HG02763 (cell line): ENCODE data around the gene ELOVL2.
A peak's percentile ranks its signal among the peaks of the same experiment; 100 is the strongest.
"Not testable (repeated sequence)": the region's sequence is repeated elsewhere in the genome, so short reads cannot be mapped to it uniquely, and the experiment has no call there.

Source experiments
- ATAC-seq: cut with Tn5 transposase; IDR thresholded peaks from one replicate; pipeline ENCODE4 v1.9.1; 2021; ENCODE audit warnings: mild to moderate bottlenecking, moderate library complexity; ENCODE audit not compliant: unreplicated experiment

ELOVL2 gene

GRCh38 chr6:10989587-10989986 lies 54.5 kb downstream of the ELOVL2 start:
- ATAC-seq: no peak

- ATAC-seq: not testable (repeated sequence)
Measured at GRCh38 chr6:10984959-10985358, 59.1 kb downstream of the ELOVL2 start.

- ATAC-seq: no peak
Measured at GRCh38 chr6:10981409-10981808, 62.7 kb downstream of the ELOVL2 start.

GRCh38 chr6:10979603-10980002 lies 64.5 kb downstream of the ELOVL2 start:
- ATAC-seq: no peak

GRCh38 chr6:10977231-10977968 lies 66.7 kb downstream of the ELOVL2 start:
- ATAC-seq: no peak

DNA sequence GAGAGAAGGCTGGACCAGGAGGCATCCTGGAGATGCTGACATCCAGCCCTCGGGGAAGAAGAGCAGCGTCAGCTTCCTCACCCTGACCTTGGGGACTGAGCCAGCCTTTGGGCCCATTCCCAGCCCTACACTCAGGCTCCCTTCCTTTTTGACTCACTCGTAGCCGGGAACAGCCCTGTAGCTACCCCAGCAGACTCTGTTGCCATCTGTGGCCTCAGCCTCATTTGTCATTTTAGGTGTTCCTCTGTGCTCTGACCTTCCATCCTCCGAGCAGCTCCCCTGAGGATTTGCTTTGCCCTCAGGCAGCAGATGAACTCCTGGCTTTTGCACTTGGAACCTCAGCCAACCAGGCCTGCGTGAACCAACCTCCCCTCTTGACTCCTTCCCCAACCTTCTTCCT lies 67.5 kb downstream of the ELOVL2 start:
- no peak for ATAC-seq

DNA sequence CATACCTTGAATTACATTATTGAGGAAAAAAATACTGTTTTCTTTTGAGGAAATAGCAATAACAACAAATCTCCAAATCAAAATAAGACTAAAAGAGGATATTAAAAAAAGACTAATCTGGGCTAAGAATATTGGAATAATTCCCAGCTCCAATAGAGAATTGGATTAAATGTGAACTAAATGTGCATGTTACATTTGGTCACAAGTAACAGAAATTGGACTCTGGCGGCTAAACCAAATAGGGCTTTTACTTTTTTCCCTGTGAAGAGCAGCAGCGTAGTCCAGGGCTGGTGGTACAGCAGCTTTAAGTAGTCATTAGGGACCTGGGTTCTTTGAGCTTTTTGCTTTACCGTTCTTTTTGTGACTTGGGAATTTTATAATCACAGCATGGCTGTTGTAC lies 71.9 kb downstream of the ELOVL2 start:
- no peak for ATAC-seq

DNA sequence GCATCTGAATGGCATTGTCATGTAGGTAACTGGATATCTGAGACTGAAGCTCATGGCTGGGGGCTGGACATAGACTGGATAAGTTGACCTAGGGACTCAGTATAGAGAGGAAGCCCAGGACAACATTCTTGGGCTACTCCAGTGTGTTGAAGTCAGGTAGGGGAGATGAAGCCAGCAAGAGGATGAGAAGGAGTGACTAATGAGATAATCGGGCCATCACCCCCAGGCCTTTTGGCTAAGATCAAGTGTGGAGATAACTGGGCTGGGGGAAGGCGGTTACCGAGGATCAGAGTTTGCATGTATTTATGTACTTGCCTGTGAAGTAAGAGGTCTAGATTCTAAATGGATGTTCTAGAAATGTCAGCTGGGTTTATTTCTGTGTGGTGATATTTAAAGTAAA lies 73.4 kb downstream of the ELOVL2 start:
- no peak for ATAC-seq

GRCh38 chr6:10968776-10969175 lies 75.3 kb downstream of the ELOVL2 start:
- ATAC-seq: no peak

DNA sequence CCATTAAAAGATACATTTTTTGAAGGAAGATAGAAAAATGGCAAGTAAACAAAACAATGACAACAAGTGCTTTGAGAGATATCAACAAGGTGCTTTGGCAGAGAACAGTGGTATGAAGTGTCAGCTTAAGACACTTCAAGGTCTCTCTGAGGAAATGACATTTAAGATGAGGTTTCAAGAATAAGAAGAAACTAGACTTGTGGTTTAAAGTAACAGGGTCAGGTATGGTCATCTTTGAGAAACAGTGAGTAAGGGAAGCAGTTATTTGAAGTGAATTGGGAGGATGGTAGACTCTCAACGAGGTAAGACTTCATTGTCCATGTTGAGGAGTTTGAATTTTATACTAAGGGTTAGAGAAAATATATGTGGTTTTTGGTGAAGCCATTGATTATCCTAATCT lies 79.4 kb downstream of the ELOVL2 start:
- peak; percentile 83 for ATAC-seq

DNA sequence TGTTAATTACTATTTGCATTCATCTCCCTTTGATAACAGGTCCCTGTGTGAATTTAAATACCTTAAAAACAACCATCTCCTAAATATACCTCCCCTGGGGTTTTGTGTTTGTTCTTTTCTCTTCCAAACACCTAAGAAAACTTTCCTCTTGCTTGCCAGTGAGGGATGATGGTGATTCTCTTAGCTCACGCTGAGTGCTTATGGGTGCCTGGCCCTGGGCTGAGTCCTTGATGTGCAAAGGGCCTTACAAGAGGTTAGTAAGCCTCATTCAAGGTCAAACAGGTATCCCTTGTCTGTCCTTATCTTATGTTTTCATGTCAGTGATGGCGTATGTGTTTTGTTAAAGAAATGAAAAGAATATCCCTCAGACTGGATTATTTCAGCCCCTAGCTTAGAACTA lies 81.0 kb downstream of the ELOVL2 start:
- ATAC-seq: no peak

DNA sequence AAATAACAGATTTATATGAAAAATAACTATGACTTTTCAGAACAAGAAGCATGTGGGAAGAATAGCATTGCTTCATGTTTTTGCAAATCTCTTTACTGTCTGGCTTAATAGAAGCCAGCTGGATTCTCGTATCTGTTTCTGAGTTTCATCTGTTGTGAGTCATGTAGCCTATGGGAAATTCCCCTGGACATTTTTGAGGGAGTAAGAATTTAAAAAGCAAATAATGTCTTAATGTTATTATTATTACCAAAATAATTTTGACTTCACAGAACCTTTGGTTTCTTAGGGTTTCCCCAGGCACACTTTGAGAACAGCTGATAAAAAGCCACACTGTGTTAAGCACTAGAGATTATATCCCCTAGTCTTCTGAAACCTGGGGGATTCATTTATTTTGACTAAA lies 81.4 kb downstream of the ELOVL2 start:
- no peak for ATAC-seq

DNA sequence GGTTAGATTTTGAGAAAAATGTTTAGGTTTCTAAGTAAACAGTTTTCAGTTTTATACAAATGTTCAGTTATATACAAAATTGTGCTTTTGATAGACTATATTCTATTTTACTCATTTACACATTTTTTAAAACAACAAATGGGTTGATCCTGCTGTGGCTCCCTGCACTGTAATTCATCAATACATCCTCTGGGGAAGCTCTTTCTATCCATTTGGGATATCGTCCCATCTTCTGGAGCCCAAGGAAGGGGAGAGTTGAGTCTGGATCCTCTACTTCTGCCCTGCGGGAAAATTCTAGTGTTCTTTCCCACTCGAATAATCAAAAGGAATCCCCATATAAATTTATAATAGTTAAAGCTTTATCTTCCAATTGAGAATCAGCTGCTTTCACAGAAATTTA lies 82.3 kb downstream of the ELOVL2 start:
- no peak for ATAC-seq

DNA sequence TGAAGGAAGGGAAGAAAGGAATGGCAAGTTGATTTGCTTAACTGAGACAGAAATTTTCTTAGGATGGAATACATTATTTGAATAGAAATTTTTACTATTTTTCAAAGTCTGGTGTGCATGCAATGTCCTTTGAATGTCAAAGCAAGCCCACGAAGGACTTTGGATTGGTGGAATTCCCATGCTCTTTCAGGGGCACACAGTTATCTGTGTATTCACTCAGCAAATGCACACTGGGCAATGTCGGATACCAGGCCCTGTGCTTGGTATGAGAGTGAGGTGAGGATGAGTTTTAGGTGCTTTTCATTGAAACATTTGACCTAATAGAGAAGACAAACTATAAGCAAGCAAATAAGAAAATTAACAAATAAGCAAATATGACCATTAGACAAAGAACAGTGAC lies 83.9 kb downstream of the ELOVL2 start:
- ATAC-seq: no peak

- ATAC-seq: no peak
Measured at GRCh38 chr6:10957414-10957886, 86.7 kb downstream of the ELOVL2 start.

GRCh38 chr6:10956776-10957175 lies 87.3 kb downstream of the ELOVL2 start:
- ATAC-seq: no peak

GRCh38 chr6:10954590-10955010 lies 89.5 kb downstream of the ELOVL2 start:
- ATAC-seq: peak; percentile 86

DNA sequence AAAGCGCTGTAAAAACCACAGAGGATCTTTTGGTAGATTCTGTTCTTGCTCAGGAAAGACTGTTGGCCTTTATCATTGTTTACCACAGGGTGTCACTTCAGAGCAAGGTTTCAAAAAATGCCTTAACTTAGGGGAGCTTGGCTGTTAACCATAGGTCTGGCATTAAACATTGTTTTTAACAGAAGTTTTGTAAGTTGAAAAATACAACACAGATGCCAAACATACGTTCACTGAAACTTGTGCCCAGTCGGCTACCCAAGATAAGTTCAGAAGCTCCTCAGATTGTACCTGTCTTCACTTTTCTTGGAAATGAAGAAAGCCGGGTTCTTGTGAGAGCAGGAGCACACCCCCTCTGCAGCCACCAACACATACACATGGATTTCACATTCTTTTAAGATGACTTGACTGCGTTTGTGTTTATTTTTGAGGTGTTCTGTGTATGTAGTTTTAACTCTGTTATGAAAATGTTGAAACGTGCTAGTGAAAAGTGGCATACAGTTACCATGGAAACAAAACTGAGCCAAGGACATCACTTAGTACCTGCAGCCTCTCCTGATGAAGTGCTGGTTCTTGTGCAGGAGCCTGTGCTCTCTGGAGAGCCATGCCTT lies 92.3 kb downstream of the ELOVL2 start:
- ATAC-seq: no peak

DNA sequence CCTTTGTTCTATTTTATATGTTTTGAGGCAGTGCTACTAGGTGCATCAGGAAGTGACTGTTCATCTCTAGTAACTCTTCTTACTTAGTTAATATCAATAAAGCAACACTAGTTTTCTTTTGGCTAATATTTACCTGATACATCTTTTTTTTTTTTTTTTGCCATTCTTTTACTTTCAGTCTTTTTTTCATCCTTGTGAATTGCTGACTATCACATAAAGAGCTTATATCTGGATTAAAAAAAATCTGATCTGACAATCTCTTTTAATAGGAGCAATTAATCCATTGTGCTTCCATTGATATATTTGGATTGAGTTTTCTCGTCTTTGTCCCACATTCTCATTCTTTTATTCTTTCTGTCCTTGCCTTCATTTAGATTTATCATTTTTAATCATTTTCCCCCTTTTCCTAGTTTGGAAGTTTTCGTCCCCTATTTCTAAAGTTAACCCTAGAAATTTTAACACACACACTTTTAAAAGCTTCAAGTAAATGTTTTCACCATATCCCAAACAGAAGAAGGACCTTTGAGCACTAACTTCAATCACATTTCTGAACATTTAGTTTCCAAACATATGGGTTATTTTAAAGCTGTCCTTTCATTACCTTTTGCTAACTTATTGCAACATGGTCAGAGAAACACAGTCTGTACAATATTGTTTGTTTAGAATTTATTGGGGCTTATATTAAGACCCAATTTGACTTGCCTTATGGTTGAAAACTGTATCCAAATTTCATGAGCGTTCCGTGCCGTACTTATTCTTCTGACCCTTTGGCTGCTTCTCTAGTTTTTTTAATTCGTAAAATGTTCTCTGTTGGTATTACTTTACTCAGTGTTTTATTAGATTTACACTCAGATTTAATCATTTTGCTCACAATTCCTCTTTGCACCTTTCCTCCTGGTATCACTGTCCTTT lies 94.3 kb downstream of the ELOVL2 start:
- ATAC-seq: no peak

- ATAC-seq: no peak
Measured at GRCh38 chr6:10947966-10948365, 96.1 kb downstream of the ELOVL2 start.

DNA sequence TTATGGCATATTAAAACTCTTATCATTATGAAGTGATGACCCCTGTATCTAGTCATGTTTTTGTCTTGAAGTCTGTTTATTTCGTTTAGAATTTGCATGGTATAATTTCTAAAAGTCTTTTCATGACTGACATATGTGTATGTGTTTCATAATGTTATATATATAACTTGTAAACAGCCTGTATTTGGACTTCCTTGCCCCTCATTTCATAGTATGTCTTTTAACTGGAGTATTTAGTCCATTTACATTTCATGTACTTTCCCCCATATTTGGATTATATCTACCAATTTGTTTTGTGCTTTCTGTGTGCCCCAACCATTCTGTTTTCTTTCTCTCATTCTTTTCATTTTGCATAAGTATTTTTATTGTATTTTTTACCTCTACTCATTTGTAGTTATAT lies 98.3 kb downstream of the ELOVL2 start:
- no peak for ATAC-seq

DNA sequence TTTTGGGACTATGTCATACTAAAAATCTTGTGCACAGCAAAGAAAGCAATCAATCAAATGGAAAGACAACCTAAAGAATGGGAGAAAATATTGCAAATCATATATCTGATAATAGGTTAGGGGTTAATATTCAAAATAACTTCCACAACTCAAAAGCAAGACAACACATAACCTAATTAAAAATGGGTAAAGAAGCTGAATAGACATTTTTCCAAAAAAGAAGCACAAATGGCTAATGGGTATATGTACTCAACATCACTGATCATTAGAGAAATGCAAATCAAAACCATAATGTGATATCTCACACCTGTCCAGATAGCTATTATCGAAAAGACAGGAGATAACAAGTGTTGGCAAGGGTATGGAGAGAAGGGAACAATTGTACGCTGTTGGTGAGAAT lies 104.3 kb downstream of the ELOVL2 start:
- no peak for ATAC-seq
